ENCODE data around the gene GABBR1. TPM values are rescaled to one million over a fixed set of nuclear protein-coding genes. Genes with fewer than 3 reads are reported as not detected.
"Not testable (repeated sequence)": the region's sequence is repeated elsewhere in the genome, so short reads cannot be mapped to it uniquely, and the experiment has no call there.

Gene GABBR1
- total RNA-seq, 4 donors from 2014 or later: 11.5 to 40.4 (median 30.5) TPM

- in situ Hi-C loops (cut with MboI; ENCODE audit: low pct_ligation_motif_present in 1 of 4, low pct_unique_long_range_greater_than_20kb in 1 of 4, low sequenced_read_pairs in 3 of 4): no loop called here
- Histone ChIP-seq H3K27ac (no peak overlapping the region), H3K4me1 (no peaks in the 10 kb centered on the region), H3K36me3 (no peaks in the 10 kb centered on the region), H3K9me3 (no peaks in the 10 kb centered on the region), H3K4me3 (no peak overlapping the region), H3K27me3 (peaks cover 34% of the 10 kb centered on the region)
- 83% methylated on average over 1 of the region's 1 CpG for WGBS, 2 donors (ENCODE audit: low coverage in 1 of 2)
- TF ChIP-seq POLR2A (IDR thresholded peaks at IDR 0.05) (no peak), POLR2AphosphoS5 (IDR thresholded peaks at IDR 0.05) (no peak), EP300 (IDR thresholded peaks at IDR 0.05; ENCODE audit: low read depth) (no peak)
- TF ChIP-seq, protein P1, sequence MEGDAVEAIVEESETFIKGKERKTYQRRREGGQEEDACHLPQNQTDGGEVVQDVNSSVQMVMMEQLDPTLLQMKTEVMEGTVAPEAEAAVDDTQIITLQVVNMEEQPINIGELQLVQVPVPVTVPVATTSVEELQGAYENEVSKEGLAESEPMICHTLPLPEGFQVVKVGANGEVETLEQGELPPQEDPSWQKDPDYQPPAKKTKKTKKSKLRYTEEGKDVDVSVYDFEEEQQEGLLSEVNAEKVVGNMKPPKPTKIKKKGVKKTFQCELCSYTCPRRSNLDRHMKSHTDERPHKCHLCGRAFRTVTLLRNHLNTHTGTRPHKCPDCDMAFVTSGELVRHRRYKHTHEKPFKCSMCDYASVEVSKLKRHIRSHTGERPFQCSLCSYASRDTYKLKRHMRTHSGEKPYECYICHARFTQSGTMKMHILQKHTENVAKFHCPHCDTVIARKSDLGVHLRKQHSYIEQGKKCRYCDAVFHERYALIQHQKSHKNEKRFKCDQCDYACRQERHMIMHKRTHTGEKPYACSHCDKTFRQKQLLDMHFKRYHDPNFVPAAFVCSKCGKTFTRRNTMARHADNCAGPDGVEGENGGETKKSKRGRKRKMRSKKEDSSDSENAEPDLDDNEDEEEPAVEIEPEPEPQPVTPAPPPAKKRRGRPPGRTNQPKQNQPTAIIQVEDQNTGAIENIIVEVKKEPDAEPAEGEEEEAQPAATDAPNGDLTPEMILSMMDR (IDR thresholded peaks at IDR 0.05): no peak
- intact Hi-C loops (cut with DNase I; ENCODE audit: low total_unique reads): no loop called here
- DNase-seq: no peak
Observed at GRCh38 chr6:29666826-29667130, 33.8 kb upstream of the GABBR1 start.

GRCh38 chr6:29665942-29666825, 33.2 kb upstream of the GABBR1 start:
- intact Hi-C loops (cut with DNase I; ENCODE audit: low total_unique reads): no loop called here
- no peaks in the 10 kb centered on the region for H3K9me3 ChIP-seq
- H3K27ac ChIP-seq: no peak overlapping the region
- in situ Hi-C loops (cut with MboI; ENCODE audit: low pct_ligation_motif_present in 1 of 4, low pct_unique_long_range_greater_than_20kb in 1 of 4, low sequenced_read_pairs in 3 of 4): no loop called here
- 45 to 79% methylated on average over 3 to 8 of the region's 8 CpGs for WGBS, 2 donors (ENCODE audit: low coverage in 1 of 2)
- H3K27me3 ChIP-seq: peaks cover 35% of the 10 kb centered on the region
- no peaks in the 10 kb centered on the region for H3K4me1 ChIP-seq
- no peak for DNase-seq
- TF ChIP-seq POLR2AphosphoS5 (IDR thresholded peaks at IDR 0.05) (no peak), EP300 (IDR thresholded peaks at IDR 0.05; ENCODE audit: low read depth) (no peak), POLR2A (IDR thresholded peaks at IDR 0.05) (no peak)
- TF ChIP-seq, protein P1 (IDR thresholded peaks at IDR 0.05): no peak
- no peaks in the 10 kb centered on the region for H3K36me3 ChIP-seq
- H3K4me3 ChIP-seq: no peak overlapping the region

GRCh38 chr6:29663300-29664042, 30.5 kb upstream of the GABBR1 start:
- in situ Hi-C loops (cut with MboI; ENCODE audit: low pct_ligation_motif_present in 1 of 4, low pct_unique_long_range_greater_than_20kb in 1 of 4, low sequenced_read_pairs in 3 of 4) (no loop called here), intact Hi-C loops (cut with DNase I; ENCODE audit: low total_unique reads) (no loop called here)
- peaks cover 33% of the 10 kb centered on the region for H3K27me3 ChIP-seq
- TF ChIP-seq POLR2AphosphoS5 (IDR thresholded peaks at IDR 0.05): no peak
- no peak for TF ChIP-seq EP300 (IDR thresholded peaks at IDR 0.05; ENCODE audit: low read depth)
- TF ChIP-seq, protein P1 (IDR thresholded peaks at IDR 0.05): no peak
- TF ChIP-seq POLR2A (IDR thresholded peaks at IDR 0.05): no peak
- no peaks in the 10 kb centered on the region for H3K9me3 ChIP-seq
- no peak for DNase-seq
- H3K4me3 ChIP-seq: no peak overlapping the region
- H3K36me3 ChIP-seq: no peaks in the 10 kb centered on the region
- WGBS, 2 donors (ENCODE audit: low coverage in 1 of 2): 53 to 60% methylated on average over 5 of the region's 5 CpGs
- no peak overlapping the region for H3K27ac ChIP-seq
- H3K4me1 ChIP-seq: no peaks in the 10 kb centered on the region

DNA sequence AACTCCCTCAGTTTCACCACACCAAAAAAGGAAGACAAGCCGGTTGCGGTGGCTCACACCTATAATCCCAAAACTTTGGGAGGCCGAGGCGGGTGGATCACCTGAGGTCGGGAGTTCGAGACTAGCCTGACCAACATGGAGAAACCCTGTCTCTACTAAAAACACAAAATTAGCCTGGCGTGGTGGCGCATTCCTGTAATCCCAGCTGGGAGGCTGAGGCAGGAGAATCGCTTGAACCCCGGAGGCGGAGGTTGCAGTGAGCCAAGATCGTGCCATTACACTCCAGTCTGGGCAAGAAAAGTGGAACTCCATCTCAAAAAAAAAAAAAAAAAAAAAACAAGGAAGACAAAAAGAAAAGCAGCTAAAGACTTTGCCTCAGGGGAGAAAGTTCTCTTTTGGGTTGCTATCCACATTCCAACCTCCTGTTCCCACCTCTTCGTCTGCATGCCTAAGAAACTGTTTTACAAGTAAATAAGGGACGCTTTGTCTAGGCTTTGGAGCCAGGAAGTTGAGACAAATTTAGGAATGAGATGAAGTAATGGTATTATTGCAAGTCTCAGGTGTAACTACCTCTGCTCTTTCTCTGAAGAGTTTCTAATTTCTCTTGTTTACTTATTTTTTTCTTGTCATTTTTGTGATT, 28.6 kb upstream of the GABBR1 start:
- H3K4me1 ChIP-seq; H3K9me3 ChIP-seq; DNase-seq; intact Hi-C loops (cut with DNase I; ENCODE audit: low total_unique reads); H3K27ac ChIP-seq; in situ Hi-C loops (cut with MboI; ENCODE audit: low pct_ligation_motif_present in 1 of 4, low pct_unique_long_range_greater_than_20kb in 1 of 4, low sequenced_read_pairs in 3 of 4); H3K4me3 ChIP-seq; H3K36me3 ChIP-seq: not testable (repeated sequence)
- H3K27me3 ChIP-seq: peaks cover 36% of the 10 kb centered on the region
- 55 to 62% methylated on average over 13 to 14 of the region's 14 CpGs for WGBS, 2 donors (ENCODE audit: low coverage in 1 of 2)
